B cell (primary cell): ENCODE results near the gene CACUL1. TPM values are rescaled to one million over a fixed set of nuclear protein-coding genes. Genes with fewer than 3 reads are reported as not detected.

Source experiments
- ATAC-seq: fragments of 200-7000 bp; cut with Tn5 transposase; one replicate; pipeline ENCODE4 v1.10.0; 2021; ENCODE audit warnings: low read depth, mild to moderate bottlenecking, moderate number of reproducible peaks, moderate library complexity
- CTCF ChIA-PET: fragments of 350-600 bp; sonication (Branson Sonifier 250); formaldehyde crosslinking; loops from one replicate; lab custom pipeline; 2021; ENCODE audit warnings: antibody characterized with exemption, inconsistent platforms; lab: Charles Lee
- POLR2A ChIA-PET: fragments of 350-600 bp; sonication (Branson Sonifier 250); formaldehyde crosslinking; loops from one replicate; lab custom pipeline; 2021; ENCODE audit warnings: antibody characterized with exemption; lab: Charles Lee
- DNase-seq: peaks from one replicate; pipeline ENCODE4 v3.0.0; 2013
- H2AFZ ChIP-seq: 2 replicates; pipeline ENCODE4 v1.6.1; 2012; ENCODE audit warnings: mild to moderate bottlenecking, low read depth, low read length; ENCODE audit not compliant: insufficient read depth, poor library complexity, severe bottlenecking
- H3K27ac ChIP-seq, 2 donors: 1 replicate in 1 of 2; 2 replicates in 1 of 2; pipeline ENCODE4 v1.5.1; 2012 to 2013; ENCODE audit warnings: low read length in 2 of 2, mild to moderate bottlenecking in 2 of 2, moderate library complexity in 1 of 2
- H3K27me3 ChIP-seq, 4 experiments: fragments of 200-600 bp in 1 of 4; sonication (generic) in 1 of 4; replicated peaks in 1 of 4; 1 replicate in 2 of 4; 2 replicates in 2 of 4; pipeline versions ENCODE4 v1.6.1 to v1.7.0; 2013 to 2016; ENCODE audit warnings: low read length in 3 of 4, mild to moderate bottlenecking in 2 of 4, mixed read lengths in 1 of 4, moderate library complexity in 1 of 4; ENCODE audit not compliant: insufficient read depth in 4 of 4, control insufficient read depth in 3 of 4; ENCODE audit errors: control extremely low read depth in 1 of 4
- H3K36me3 ChIP-seq, 2 experiments: replicated peaks in 1 of 2; 1 replicate in 1 of 2; 2 replicates in 1 of 2; pipeline versions ENCODE4 v1.6.1 to v1.7.1; 2013; ENCODE audit warnings: low read length in 1 of 2; ENCODE audit not compliant: insufficient read depth in 2 of 2, control insufficient read depth in 1 of 2; ENCODE audit errors: control extremely low read depth in 1 of 2, extremely low read depth in 1 of 2
- H3K4me1 ChIP-seq, 2 donors: fragments of 200-600 bp in 1 of 2; sonication (generic) in 1 of 2; 1 replicate in 1 of 2; 2 replicates in 1 of 2; pipeline versions ENCODE4 v1.5.1 to v1.6.1; 2013 to 2017; ENCODE audit warnings: low read length in 2 of 2; ENCODE audit not compliant: control insufficient read depth in 2 of 2, insufficient read depth in 2 of 2
- H3K4me2 ChIP-seq: replicated peaks from 2 replicates; pipeline ENCODE3; 2012; ENCODE audit warnings: mild to moderate bottlenecking, low read depth, low read length; ENCODE audit not compliant: poor library complexity, severe bottlenecking
- H3K4me3 ChIP-seq, 5 experiments: fragments of 200-600 bp in 1 of 5; sonication (generic) in 1 of 5; 1 replicate in 3 of 5; 2 replicates in 2 of 5; pipeline versions ENCODE4 v1.5.1 to v1.7.0; 2011 to 2016; ENCODE audit warnings: low read length in 4 of 5, mild to moderate bottlenecking in 4 of 5, low read depth in 2 of 5, control low read depth in 1 of 5, moderate library complexity in 1 of 5; ENCODE audit not compliant: insufficient read depth in 1 of 5; ENCODE audit errors: control extremely low read depth in 1 of 5, extremely low read depth in 1 of 5
- H3K79me2 ChIP-seq: fragments of 200-600 bp; sonication (generic); one replicate; pipeline ENCODE4 v1.6.0; 2016; ENCODE audit warnings: low read length; ENCODE audit not compliant: control insufficient read depth, insufficient read depth
- H3K9ac ChIP-seq: fragments of 200-600 bp; sonication (generic); 2 replicates; pipeline ENCODE4 v1.6.1; 2017; ENCODE audit warnings: mild to moderate bottlenecking, low read length, moderate library complexity
- H3K9me3 ChIP-seq, 3 donors: one replicate each; pipeline versions ENCODE4 v1.6.1 to v1.7.1; 2013; ENCODE audit warnings: low read length in 2 of 3; ENCODE audit not compliant: control insufficient read depth in 2 of 3, insufficient read depth in 1 of 3; ENCODE audit errors: control extremely low read depth in 1 of 3
- H4K20me1 ChIP-seq: 2 replicates; pipeline ENCODE4 v1.6.0; 2012; ENCODE audit warnings: mild to moderate bottlenecking, low read length; ENCODE audit not compliant: insufficient read depth, control insufficient read depth, poor library complexity, severe bottlenecking
- H3K27ac Mint-ChIP-seq: one replicate; pipeline ENCODE4 v1.8.0; 2021; ENCODE audit warnings: mixed read lengths
- H3K27me3 Mint-ChIP-seq: one replicate; pipeline ENCODE4 v1.8.0; 2021; ENCODE audit warnings: mixed read lengths
- H3K4me1 Mint-ChIP-seq: one replicate; pipeline ENCODE4 v1.8.0; 2021; ENCODE audit warnings: mixed read lengths
- H3K4me3 Mint-ChIP-seq: one replicate; pipeline ENCODE4 v1.8.0; 2021; ENCODE audit warnings: mixed read lengths
- H3K9me3 Mint-ChIP-seq: one replicate; pipeline ENCODE4 v1.8.0; 2022; ENCODE audit warnings: mixed read lengths; ENCODE audit not compliant: insufficient read depth
- CTCF ChIP-seq: fragments of 200-600 bp; IDR thresholded peaks from one replicate; pipeline ENCODE4 v1.8.0; 2022; ENCODE audit warnings: antibody characterized with exemption, mild to moderate bottlenecking
- EZH2 ChIP-seq: IDR thresholded peaks from 2 replicates; pipeline ENCODE4 v1.6.1; 2012; ENCODE audit warnings: borderline replicate concordance, low read depth, mild to moderate bottlenecking, moderate library complexity, low read length; ENCODE audit not compliant: insufficient read depth, poor library complexity, severe bottlenecking
- WGBS: methylation state at CpG from one replicate; pipeline ENCODE4 v1.1.5; 2013; ENCODE audit warnings: missing lambda C conversion rate; ENCODE audit not compliant: insufficient coverage; 5-methylcytosine and 5-hydroxymethylcytosine counted together
- intact Hi-C: fragments of 100-400 bp; cut with micrococcal nuclease; formaldehyde crosslinking; loops from one replicate; pipeline ENCODE4 v1.10.0; 2022
- polyA plus RNA-seq: library from polyadenylated mRNA; depleted of rRNA; stranded (reverse); fragments of >200 nt; gene quantifications from 2 replicates; pipeline ENCODE4 v1.2.3, GENCODE V29; 2012
- total RNA-seq, 2 donors: library from RNA; stranded (reverse); fragments of 120-200 nt in 1 of 2; gene quantifications; 1 replicate in 1 of 2; 2 replicates in 1 of 2; pipeline versions ENCODE4 v1.2.3 to v1.2.4, GENCODE V29; 2013 to 2022

CACUL1 gene
- total and polyA plus RNA-seq, 2 donors (not counting 1 experiment from before 2014, with no cell fraction given) = 7.4 to 39.5 TPM

DNA sequence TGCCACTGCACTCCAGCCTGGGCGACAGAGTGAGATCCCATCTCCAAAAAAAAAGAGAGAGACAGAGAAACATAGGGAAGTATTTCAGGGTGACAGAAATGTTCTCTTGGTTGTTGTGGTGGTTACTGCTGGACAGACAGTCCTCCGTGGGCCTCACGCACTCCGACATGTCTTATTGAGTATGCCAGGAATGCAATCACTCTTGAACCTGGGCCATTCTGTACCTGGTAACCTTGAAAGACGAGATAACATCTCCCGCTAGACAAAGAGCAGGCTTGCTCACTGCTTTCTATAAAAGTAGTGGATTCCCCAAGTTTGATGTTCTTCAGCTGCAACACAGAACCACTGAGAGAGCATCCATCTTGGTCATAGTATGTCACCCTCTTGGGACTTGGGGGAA, 6.7 kb downstream of the CACUL1 start:
- no peaks in the 10 kb centered on the region for H3K27me3 Mint-ChIP-seq
- intact Hi-C loops = no loop called here
- peaks cover 23% of the 10 kb centered on the region for H4K20me1 ChIP-seq
- ChIA-PET POLR2A (no interaction called here), CTCF (no interaction called here)
- no peak overlapping the region for H3K4me3 ChIP-seq
- H2AFZ ChIP-seq = no peak overlapping the region
- DNase-seq (no peak), ATAC-seq (no peak)
- H3K4me2 ChIP-seq = no peak overlapping the region
- TF ChIP-seq EZH2 = no peak
- TF ChIP-seq CTCF = no peak
- H3K9ac ChIP-seq = no peak overlapping the region
- no peak overlapping the region for H3K27ac Mint-ChIP-seq
- H3K9me3 ChIP-seq = peaks cover 0 to 2% (median 0%) of the 10 kb centered on the region in 3 donors
- H3K27me3 ChIP-seq = no peaks in the 10 kb centered on the region
- H3K4me1 ChIP-seq = peaks cover 3 to 8% of the 10 kb centered on the region in 2 donors
- peaks cover 50% of the 10 kb centered on the region for H3K4me1 Mint-ChIP-seq
- H3K4me3 Mint-ChIP-seq = no peak overlapping the region
- no peak overlapping the region for H3K27ac ChIP-seq
- H3K36me3 ChIP-seq = peaks cover 1 to 6% of the 10 kb centered on the region in 2 experiments
- peaks cover 4% of the 10 kb centered on the region for H3K9me3 Mint-ChIP-seq
- H3K79me2 ChIP-seq = peaks cover 97% of the 10 kb centered on the region
- WGBS = 95% methylated on average over 5 of the region's 6 CpGs

DNA sequence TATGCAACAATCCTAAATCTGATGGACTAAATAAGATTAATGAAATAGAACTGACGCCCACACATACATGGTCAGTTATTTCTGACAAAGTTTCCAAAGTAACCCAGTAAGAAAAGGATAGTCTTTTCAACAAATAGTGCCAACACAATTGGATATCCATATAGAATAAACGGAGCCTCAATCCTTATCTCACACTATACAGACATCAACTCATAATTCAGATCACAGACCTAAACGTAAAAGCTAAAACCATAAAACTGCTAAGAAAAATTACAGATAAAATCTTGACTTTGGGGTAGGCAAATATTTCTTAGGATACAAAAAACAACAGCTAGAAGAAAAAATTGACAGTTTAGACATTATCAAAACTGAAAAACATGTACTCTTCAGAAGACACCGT, 8.5 kb downstream of the CACUL1 start:
- H3K4me1 ChIP-seq = peaks cover 0 to 4% of the 10 kb centered on the region in 2 donors
- no peak overlapping the region for H3K4me2 ChIP-seq
- TF ChIP-seq EZH2 (no peak), CTCF (no peak)
- H3K9me3 ChIP-seq = peaks cover 0 to 2% (median 0%) of the 10 kb centered on the region in 3 donors
- H3K27me3 Mint-ChIP-seq = no peaks in the 10 kb centered on the region
- no peak for DNase-seq
- no peak overlapping the region for H3K27ac ChIP-seq
- no peak overlapping the region for H3K4me3 Mint-ChIP-seq
- H3K27me3 ChIP-seq = no peaks in the 10 kb centered on the region
- peaks cover 41% of the 10 kb centered on the region for H4K20me1 ChIP-seq
- no peak for ATAC-seq
- peaks cover 4% of the 10 kb centered on the region for H3K9me3 Mint-ChIP-seq
- H2AFZ ChIP-seq = no peak overlapping the region
- H3K79me2 ChIP-seq = peaks cover 97% of the 10 kb centered on the region
- POLR2A ChIA-PET = interaction anchor here (0.6 kb wide), 1 partner anchor 9 kb away, joined by 3 read pairs; no protein-coding TSS in a partner anchor
- peaks cover 1 to 6% of the 10 kb centered on the region in 2 experiments for H3K36me3 ChIP-seq
- no peak overlapping the region for H3K27ac Mint-ChIP-seq
- peaks cover 54% of the 10 kb centered on the region for H3K4me1 Mint-ChIP-seq
- intact Hi-C loops = no loop called here
- no peak overlapping the region for H3K9ac ChIP-seq
- CTCF ChIA-PET = no interaction called here
- no CpG with 5 or more reads among the region's 4 CpGs for WGBS
- no peak overlapping the region for H3K4me3 ChIP-seq
